A673 (cell line): ENCODE data around the gene RAPGEF4. TPM values are rescaled to one million over a fixed set of nuclear protein-coding genes. Genes with fewer than 3 reads are reported as not detected.

Experiments
- BruUV-seq: library from RNA; stranded (reverse); fragments of 400-500 nt; replicated peaks from 2 replicates; lab custom pipeline; 2021; lab: Mats Ljungman, UMichigan
- CTCF ChIA-PET: fragments of 300-600 bp; sonication (Branson Sonifier 250); formaldehyde crosslinking; loops from one replicate; lab custom pipeline; 2022; ENCODE audit warnings: antibody characterized with exemption; lab: Charles Lee
- POLR2A ChIA-PET: fragments of 300-600 bp; sonication (Branson Sonifier 250); formaldehyde crosslinking; loops from one replicate; lab custom pipeline; 2022; ENCODE audit warnings: antibody characterized with exemption; ENCODE audit not compliant: low non-redundant PET; lab: Charles Lee
- DNase-seq: peaks from one replicate; pipeline ENCODE4 v3.0.0-alpha.2; 2015; ENCODE audit warnings: low spot score
- H3K27ac ChIP-seq: fragments of 200-600 bp; sonication (generic); 2 replicates; pipeline ENCODE4 v1.5.1; 2016; ENCODE audit warnings: mixed run types, low read depth, mild to moderate bottlenecking, mixed read lengths, antibody characterized with exemption, low read length; ENCODE audit not compliant: poor library complexity, severe bottlenecking
- H3K27me3 ChIP-seq: fragments of 200-600 bp; sonication (generic); replicated peaks from 2 replicates; pipeline ENCODE4 v1.6.1; 2017; ENCODE audit warnings: mixed run types, low read depth, mild to moderate bottlenecking, mixed read lengths, antibody characterized with exemption, low read length; ENCODE audit not compliant: insufficient read depth, poor library complexity
- H3K36me3 ChIP-seq: fragments of 200-600 bp; sonication (generic); 2 replicates; pipeline ENCODE4 v1.6.1; 2016; ENCODE audit warnings: mixed run types, mild to moderate bottlenecking, mixed read lengths, antibody characterized with exemption, low read length; ENCODE audit not compliant: insufficient read depth, poor library complexity, severe bottlenecking
- H3K4me1 ChIP-seq: fragments of 200-600 bp; sonication (generic); 2 replicates; pipeline ENCODE4 v1.6.1; 2017; ENCODE audit warnings: mixed run types, mild to moderate bottlenecking, mixed read lengths, antibody characterized with exemption, low read length; ENCODE audit not compliant: insufficient read depth, poor library complexity, severe bottlenecking
- H3K4me3 ChIP-seq: fragments of 200-600 bp; sonication (generic); 2 replicates; pipeline ENCODE4 v1.5.1; 2016; ENCODE audit warnings: low read depth, mixed run types, mild to moderate bottlenecking, mixed read lengths, low read length; ENCODE audit not compliant: poor library complexity, severe bottlenecking
- H3K9me3 ChIP-seq: fragments of 200-600 bp; sonication (generic); 2 replicates; pipeline ENCODE4 v1.6.1; 2016; ENCODE audit warnings: mixed run types, low read depth, mild to moderate bottlenecking, mixed read lengths, antibody characterized with exemption, low read length; ENCODE audit not compliant: poor library complexity, severe bottlenecking
- EZH2 ChIP-seq: fragments of 200-600 bp; sonication (generic); IDR thresholded peaks from 2 replicates; pipeline ENCODE4 v1.6.1; 2017; ENCODE audit warnings: borderline replicate concordance, low read depth, mild to moderate bottlenecking, mixed read lengths, antibody characterized with exemption, low read length; ENCODE audit not compliant: poor library complexity, severe bottlenecking
- intact Hi-C: fragments of 100-400 bp; cut with micrococcal nuclease; formaldehyde crosslinking; loops from one replicate; pipeline ENCODE4 v1.10.0; 2022; ENCODE audit not compliant: unreplicated experiment
- total RNA-seq: library from RNA; stranded (reverse); gene quantifications from 2 replicates; pipeline ENCODE4 v1.2.3, GENCODE V29; 2021
- TF ChIP-seq, protein P1 (sequence below): fragments of 300-800, 200-600 bp; sonication (generic); conservative IDR thresholded peaks from 2 replicates; pipeline ENCODE4 v1.5.1; 2017; ENCODE audit warnings: low read depth, mild to moderate bottlenecking, antibody characterized with exemption, low read length, moderate library complexity, mixed read lengths

RAPGEF4 gene
- total RNA-seq, 1 experiment from 2014 or later = 0.26 TPM

DNA sequence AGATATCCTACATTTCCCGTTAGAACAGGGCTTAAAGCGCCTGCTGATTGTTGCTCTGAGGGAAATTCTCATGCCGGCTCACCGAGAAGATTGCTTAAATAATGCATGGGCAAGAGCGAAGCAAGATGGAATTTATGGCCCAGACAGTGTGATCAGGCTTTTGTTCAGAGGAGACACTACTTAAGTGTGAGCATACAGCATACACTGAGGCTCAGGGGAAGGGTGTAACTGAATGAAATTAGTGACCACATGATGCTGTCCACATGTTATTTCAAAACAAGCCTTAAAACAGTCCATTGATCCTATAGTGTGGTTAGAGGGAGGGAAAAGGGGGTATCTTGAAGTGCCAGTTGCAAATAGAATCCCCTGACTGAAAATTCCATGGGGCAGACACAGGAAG is 125.5 kb downstream of the RAPGEF4 start:
- CTCF ChIA-PET = no interaction called here
- H3K9me3 ChIP-seq = no peaks in the 10 kb centered on the region
- no peak overlapping the region for H3K27ac ChIP-seq
- no peaks in the 10 kb centered on the region for H3K4me1 ChIP-seq
- intact Hi-C loops = loop anchor here (10.0 kb wide), 1 partner anchor 1484 kb away; no protein-coding TSS in a partner anchor
- no peak for TF ChIP-seq EZH2
- TF ChIP-seq, protein P1, sequence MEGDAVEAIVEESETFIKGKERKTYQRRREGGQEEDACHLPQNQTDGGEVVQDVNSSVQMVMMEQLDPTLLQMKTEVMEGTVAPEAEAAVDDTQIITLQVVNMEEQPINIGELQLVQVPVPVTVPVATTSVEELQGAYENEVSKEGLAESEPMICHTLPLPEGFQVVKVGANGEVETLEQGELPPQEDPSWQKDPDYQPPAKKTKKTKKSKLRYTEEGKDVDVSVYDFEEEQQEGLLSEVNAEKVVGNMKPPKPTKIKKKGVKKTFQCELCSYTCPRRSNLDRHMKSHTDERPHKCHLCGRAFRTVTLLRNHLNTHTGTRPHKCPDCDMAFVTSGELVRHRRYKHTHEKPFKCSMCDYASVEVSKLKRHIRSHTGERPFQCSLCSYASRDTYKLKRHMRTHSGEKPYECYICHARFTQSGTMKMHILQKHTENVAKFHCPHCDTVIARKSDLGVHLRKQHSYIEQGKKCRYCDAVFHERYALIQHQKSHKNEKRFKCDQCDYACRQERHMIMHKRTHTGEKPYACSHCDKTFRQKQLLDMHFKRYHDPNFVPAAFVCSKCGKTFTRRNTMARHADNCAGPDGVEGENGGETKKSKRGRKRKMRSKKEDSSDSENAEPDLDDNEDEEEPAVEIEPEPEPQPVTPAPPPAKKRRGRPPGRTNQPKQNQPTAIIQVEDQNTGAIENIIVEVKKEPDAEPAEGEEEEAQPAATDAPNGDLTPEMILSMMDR = no peak
- DNase-seq = no peak
- H3K27me3 ChIP-seq = peaks cover 41% of the 10 kb centered on the region
- no TSS peak for BruUV-seq
- H3K4me3 ChIP-seq = no peak overlapping the region
- POLR2A ChIA-PET = no interaction called here
- H3K36me3 ChIP-seq = no peaks in the 10 kb centered on the region

DNA sequence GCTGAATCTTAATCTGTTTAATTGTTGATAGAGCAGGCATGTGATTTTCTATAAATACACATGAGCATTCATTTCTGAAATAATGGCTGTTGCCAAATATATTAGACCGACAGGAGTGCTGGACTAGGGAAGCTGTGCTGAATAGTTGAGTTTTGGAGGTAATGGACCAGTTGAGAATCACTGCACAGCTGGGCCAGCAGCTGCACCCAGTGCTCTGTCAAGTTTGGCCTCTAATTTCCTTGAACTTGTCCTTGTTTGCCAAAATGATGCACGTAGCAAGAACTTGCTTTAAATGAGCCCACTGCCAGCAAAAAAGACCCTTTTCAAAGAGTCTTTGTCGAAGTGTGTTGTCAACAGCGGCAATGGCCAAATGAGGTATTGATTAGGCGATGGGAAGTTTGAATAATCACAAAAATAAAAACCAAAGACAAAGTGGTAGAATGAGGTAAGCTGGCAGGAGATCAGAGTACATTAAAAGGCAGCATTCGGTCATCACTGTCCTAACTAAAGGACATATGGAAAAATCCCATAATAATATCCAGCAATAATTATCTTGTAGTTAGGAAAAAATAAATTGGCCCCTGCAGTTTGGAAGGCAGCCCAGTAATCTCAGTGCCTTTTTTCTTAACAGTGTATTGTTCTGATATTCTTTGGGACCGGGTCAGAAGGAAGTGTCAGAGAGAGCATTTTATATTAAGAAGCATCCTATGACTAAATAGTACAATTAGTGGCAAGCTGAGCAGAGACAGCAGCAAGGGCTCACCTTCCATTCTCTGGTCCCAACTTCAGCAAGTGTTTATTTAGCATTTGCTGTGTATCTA is 126.2 kb downstream of the RAPGEF4 start:
- ChIA-PET CTCF (no interaction called here), POLR2A (no interaction called here)
- H3K27ac ChIP-seq = no peak overlapping the region

DNA sequence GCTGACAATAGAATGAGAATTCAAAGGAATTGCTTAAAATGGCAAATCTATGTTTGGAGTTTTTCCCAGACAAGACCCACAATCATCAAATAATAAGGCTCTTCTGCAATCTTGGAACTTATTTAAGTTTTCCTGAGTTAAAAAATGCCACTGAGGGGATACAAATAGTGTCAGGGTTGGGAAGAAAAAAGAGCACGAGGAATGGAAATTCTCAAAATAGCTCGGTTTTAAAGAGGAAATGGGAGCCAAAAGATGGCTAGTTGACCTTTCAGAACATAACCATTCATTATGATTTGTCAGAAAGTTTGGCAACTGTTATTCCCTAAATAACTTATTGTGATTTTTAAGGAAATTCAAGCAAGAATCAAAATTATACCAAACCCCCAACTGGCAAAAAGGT is 127.7 kb downstream of the RAPGEF4 start:
- no peak overlapping the region for H3K4me3 ChIP-seq
- no peak for TF ChIP-seq EZH2
- TF ChIP-seq, protein P1 = no peak
- no peaks in the 10 kb centered on the region for H3K36me3 ChIP-seq
- no peak overlapping the region for H3K27ac ChIP-seq
- CTCF ChIA-PET = no interaction called here
- no peaks in the 10 kb centered on the region for H3K9me3 ChIP-seq
- DNase-seq = no peak
- intact Hi-C loops = loop anchor here (10.0 kb wide), 1 partner anchor 1481 kb away; no protein-coding TSS in a partner anchor
- POLR2A ChIA-PET = no interaction called here
- BruUV-seq = no TSS peak
- H3K27me3 ChIP-seq = peaks cover 41% of the 10 kb centered on the region
- no peaks in the 10 kb centered on the region for H3K4me1 ChIP-seq

More for the DNA sequence above, 126.2 kb downstream of the RAPGEF4 start:
- no peaks in the 10 kb centered on the region for H3K4me1 ChIP-seq
- no TSS peak for BruUV-seq
- H3K27me3 ChIP-seq = peaks cover 41% of the 10 kb centered on the region
- no peak overlapping the region for H3K4me3 ChIP-seq
- TF ChIP-seq EZH2 = no peak
- TF ChIP-seq, protein P1 = no peak
- no peak for DNase-seq
- H3K9me3 ChIP-seq = no peaks in the 10 kb centered on the region
- H3K36me3 ChIP-seq = no peaks in the 10 kb centered on the region
- intact Hi-C loops = loop anchor here (10.0 kb wide), 1 partner anchor 1483 kb away; no protein-coding TSS in a partner anchor
